ENCODE data around the gene SSC5D.

SSC5D gene

DNA sequence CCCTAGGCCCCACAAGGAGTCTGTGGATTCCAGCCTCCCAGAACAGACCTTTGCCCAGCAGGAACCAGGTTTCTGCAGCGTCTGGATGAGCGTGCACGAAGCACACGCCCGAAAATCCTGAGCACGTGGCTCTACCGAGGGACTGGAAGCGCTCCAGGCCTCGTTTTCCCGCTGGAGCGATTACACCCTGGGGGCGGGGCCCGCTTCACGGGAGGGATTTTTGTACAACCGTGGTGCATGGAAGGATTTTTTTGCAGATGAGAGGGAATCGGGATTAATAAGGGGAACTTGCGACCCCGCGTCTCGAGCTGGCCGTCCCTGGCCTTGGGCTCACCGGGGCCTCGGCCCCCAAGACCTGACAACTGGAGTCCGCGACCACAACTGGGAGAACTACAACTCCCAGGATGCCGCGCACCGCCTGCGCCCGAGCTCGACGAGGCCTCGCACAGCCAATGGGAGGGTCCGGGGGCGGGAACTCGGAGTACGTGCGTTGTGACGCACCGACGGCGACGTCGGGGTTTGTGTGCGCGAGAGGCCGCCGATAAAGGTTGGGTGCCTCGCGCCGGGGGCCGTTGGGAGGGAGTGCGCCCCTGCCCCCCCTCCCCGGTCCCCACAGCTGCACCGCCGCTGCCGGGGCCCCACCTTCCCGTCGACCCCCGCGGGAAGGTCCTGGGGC, 12.0 kb upstream of the SSC5D start, which contains the start of gene ZNF628:
TSS of gene ZNF628 (plus strand) at position 518 of the 676 bp plus-strand sequence. CDS start 3,294 bp downstream, outside the sequence.
- ATAC-seq (peak; percentile 95), DNase-seq (ENCODE audit: low spot score in 2 of 2) (peak; percentile 90 to 96)
- peaks cover 21% of the 10 kb centered on the region for H3K36me3 Mint-ChIP-seq
- no peaks in the 10 kb centered on the region for H3K9me3 Mint-ChIP-seq
- H3K4me3 Mint-ChIP-seq, result peak within 1 kb of the TSS; percentile 85
- H3K27ac Mint-ChIP-seq, result peak within 1 kb of the TSS; percentile 92
- H3K4me1 Mint-ChIP-seq, result peaks cover 33% of the 10 kb centered on the region

DNA sequence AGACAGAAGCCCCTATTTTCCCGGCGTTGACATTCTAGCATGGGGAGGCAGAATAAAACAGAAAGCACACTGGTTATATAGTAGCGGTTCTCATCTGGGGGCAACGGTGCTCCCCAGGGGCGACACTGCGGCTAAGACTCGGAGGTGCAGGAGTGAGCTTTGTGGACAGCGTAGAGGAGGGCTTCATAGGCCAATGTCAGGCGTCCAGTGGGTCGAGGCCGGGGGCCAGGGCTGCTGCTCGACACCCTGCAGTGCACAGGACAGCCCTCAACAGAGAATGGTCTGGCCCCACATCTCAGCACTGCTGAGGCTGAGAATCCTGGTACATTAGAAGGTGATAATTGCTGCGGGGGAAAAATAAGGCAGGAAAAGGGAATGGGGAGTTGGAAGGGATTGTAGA, 10.3 kb upstream of the SSC5D start:
- Mint-ChIP-seq H3K4me3 (peak overlapping the region; percentile 85), H3K27ac (peak overlapping the region; percentile 43), H3K9me3 (no peaks in the 10 kb centered on the region), H3K36me3 (peaks cover 21% of the 10 kb centered on the region), H3K4me1 (peaks cover 33% of the 10 kb centered on the region)
- no peak for ATAC-seq
- DNase-seq (ENCODE audit: low spot score in 2 of 2), result no peak

DNA sequence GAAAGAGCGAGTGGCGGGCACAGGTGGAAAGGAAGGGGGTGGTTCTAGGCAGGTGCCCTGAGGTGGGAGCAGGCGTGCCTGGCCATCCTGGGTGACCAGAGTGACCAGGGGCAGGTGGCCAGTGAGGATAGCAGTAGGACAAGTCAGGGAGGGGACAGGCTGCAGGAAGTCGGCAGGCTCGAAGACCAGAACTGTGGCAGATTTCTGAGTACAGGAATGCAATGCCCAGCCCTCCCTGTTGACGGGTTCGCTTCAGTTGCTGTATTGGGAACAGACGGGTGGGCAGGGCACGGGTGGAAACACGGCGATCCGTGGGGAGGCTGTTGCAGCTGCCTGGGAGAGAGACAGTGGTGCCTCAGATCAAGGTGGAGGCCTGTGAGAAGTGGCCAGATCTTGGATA, 9.9 kb upstream of the SSC5D start:
- Mint-ChIP-seq H3K9me3 (no peaks in the 10 kb centered on the region), H3K4me3 (peak overlapping the region; percentile 85), H3K27ac (peak overlapping the region; percentile 48), H3K36me3 (peaks cover 21% of the 10 kb centered on the region), H3K4me1 (peaks cover 33% of the 10 kb centered on the region)
- no peak for ATAC-seq
- DNase-seq (ENCODE audit: low spot score in 2 of 2), result no peak

DNA sequence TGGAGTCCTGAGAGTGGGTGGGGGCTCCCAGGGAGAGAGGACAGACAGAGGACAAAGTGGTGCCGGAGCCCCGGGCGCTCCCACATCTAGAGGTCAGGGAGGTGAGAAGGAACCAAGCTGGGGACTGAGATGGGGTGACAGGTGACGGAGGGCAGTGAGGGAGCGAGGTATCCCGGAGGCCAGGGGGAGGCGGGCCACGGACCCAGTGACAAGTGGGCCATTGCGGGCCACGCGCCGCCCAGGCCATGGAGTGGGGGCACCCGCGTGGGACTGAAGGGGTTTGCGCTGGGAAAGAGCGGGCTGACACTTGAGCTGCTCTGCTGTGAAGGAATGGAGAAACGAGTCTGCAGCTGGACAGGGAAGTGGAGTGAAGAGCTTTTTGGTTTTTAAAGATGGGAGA, 9.2 kb upstream of the SSC5D start:
- Mint-ChIP-seq H3K36me3 (peaks cover 27% of the 10 kb centered on the region), H3K4me1 (peaks cover 33% of the 10 kb centered on the region), H3K9me3 (no peaks in the 10 kb centered on the region), H3K4me3 (peak overlapping the region; percentile 85), H3K27ac (peak overlapping the region; percentile 48)
- DNase-seq (ENCODE audit: low spot score in 2 of 2), result no peak
- ATAC-seq, result no peak

DNA sequence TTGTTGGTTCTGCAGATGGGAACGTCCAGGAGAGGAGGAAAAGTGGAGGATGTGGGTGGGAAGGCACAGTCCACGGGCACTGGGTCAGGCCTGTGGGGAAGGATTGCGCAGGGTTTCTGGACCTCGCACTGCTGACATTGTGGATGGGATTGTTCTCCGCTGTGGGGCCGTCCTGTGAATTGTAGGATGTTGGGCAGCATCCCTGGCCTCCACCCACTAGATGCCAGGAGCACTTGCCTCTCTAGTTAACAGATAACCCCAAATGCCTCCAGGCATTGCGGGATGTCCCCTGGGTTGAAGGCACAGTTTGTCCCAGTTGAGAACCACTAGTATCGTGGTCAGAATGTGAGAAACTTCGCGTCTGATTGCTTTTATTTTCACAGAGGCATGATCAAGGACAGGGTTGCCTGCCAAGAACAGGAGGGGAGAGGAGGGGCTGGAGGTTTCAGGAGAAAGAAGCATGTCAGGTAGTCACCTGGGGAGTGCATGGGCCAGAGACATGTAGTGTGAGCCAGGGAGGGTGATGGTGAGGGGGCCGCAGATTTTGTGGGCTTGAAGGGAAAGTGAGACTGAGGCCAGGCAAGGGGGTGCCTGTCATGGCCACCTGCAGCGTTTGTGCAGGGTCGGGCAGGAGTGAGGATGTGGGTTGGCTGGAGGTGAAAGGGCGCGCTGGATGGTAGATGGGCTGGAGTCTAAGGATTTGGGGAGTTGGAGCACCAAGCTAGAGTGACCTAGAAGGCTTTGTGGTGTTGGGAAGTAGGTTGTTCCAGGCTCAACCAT, 8.6 kb upstream of the SSC5D start:
- H3K9me3 Mint-ChIP-seq, result no peaks in the 10 kb centered on the region
- H3K4me1 Mint-ChIP-seq, result peaks cover 33% of the 10 kb centered on the region
- peak overlapping the region; percentile 85 for H3K4me3 Mint-ChIP-seq
- ATAC-seq (no peak), DNase-seq (ENCODE audit: low spot score in 2 of 2) (no peak)
- peaks cover 27% of the 10 kb centered on the region for H3K36me3 Mint-ChIP-seq
- H3K27ac Mint-ChIP-seq, result peak overlapping the region; percentile 48

DNA sequence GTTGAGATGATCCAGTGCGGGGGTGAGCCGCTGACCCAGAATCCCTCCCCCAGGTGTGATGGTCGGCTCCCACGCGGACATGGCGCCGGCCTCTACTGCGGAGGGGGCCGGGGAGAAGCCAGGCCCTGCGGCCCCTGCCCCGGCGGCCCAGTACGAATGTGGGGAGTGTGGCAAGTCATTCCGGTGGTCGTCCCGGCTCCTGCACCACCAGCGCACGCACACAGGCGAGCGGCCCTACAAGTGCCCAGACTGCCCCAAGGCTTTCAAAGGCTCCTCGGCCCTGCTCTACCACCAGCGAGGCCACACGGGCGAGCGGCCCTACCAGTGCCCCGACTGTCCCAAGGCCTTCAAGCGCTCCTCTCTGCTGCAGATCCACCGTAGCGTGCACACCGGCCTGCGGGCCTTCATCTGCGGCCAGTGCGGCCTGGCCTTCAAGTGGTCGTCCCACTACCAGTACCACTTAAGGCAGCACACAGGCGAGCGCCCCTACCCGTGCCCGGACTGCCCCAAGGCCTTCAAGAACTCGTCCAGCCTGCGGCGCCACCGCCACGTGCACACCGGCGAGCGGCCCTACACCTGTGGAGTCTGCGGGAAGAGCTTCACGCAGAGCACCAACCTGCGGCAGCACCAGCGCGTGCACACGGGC, 7.0 kb upstream of the SSC5D start:
- Mint-ChIP-seq H3K36me3 (peaks cover 29% of the 10 kb centered on the region), H3K4me3 (no peak overlapping the region), H3K9me3 (no peaks in the 10 kb centered on the region), H3K27ac (no peak overlapping the region), H3K4me1 (peaks cover 44% of the 10 kb centered on the region)
- ATAC-seq (no peak), DNase-seq (ENCODE audit: low spot score in 2 of 2) (no peak)

DNA sequence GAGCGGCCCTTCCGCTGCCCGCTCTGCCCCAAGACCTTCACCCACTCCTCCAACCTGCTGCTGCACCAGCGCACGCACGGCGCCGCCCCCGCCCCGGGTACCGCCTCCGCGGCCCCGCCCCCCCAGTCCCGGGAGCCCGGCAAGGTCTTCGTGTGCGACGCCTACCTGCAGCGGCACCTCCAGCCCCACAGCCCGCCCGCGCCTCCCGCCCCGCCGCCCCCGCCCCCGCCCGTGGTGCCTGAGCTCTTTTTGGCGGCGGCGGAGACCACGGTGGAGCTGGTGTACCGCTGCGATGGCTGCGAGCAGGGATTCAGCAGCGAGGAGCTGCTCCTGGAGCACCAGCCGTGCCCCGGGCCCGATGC, 6.5 kb upstream of the SSC5D start:
- Mint-ChIP-seq H3K9me3 (no peaks in the 10 kb centered on the region), H3K27ac (no peak overlapping the region), H3K4me1 (peaks cover 45% of the 10 kb centered on the region), H3K36me3 (peaks cover 24% of the 10 kb centered on the region), H3K4me3 (no peak overlapping the region)
- DNase-seq (ENCODE audit: low spot score in 2 of 2) (no peak), ATAC-seq (no peak)

DNA sequence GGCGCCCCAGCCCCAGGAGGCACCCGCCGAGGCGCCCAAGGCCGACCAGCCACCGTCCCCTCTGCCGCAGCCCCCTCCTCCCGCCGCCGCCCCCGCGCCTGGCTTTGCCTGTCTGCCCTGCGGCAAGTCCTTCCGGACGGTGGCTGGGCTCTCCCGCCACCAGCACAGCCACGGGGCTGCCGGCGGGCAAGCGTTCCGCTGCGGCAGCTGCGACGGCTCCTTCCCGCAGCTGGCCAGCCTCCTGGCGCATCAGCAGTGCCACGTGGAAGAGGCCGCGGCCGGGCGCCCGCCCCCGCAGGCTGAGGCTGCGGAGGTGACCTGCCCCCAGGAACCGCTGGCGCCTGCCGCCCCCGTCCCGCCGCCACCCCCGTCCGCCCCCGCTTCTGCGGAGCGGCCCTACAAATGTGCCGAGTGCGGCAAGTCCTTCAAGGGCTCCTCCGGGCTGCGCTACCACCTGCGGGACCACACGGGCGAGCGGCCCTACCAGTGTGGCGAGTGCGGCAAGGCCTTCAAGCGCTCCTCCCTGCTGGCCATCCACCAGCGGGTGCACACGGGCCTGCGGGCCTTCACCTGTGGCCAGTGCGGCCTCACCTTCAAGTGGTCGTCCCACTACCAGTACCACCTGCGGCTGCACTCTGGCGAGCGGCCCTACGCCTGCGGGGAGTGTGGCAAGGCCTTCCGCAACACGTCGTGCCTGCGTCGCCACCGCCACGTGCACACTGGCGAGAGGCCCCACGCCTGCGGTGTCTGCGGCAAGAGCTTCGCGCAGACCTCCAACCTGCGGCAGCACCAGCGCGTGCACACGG, 5.9 kb upstream of the SSC5D start:
- Mint-ChIP-seq H3K4me3 (no peak overlapping the region), H3K27ac (no peak overlapping the region), H3K9me3 (no peaks in the 10 kb centered on the region), H3K36me3 (peaks cover 27% of the 10 kb centered on the region), H3K4me1 (peaks cover 46% of the 10 kb centered on the region)
- ATAC-seq, result no peak
- DNase-seq (ENCODE audit: low spot score in 2 of 2), result no peak

DNA sequence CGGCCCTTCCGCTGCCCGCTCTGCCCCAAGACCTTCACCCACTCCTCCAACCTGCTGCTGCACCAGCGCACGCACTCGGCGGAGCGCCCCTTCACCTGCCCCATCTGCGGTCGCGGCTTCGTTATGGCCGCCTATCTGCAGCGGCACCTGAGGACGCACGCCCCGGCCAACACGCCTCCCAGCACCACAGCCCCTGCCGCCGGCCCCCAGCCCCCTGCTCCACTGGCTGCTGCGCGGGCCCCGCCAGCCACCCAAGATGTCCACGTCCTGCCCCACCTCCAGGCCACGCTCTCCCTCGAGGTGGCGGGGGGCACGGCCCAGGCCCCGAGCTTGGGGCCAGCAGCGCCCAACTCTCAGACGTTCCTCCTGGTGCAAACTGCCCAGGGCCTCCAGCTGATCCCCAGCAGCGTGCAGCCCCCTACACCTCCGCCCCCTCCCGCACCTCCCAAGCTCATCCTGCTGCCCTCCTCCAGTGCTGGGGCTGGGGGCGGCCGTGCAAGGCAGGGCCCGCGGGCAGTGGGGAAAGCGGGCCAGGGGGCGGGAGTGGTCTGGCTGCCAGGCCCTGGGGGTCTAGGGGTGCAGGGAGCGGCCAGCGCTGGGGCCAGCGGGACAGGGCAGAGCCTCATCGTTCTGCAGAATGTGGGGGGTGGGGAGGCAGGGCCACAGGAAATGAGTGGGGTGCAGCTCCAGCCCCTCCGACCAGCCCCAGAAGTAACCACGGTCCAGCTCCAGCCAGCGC, 5.1 kb upstream of the SSC5D start:
- H3K4me3 Mint-ChIP-seq, result no peak overlapping the region
- peaks cover 45% of the 10 kb centered on the region for H3K4me1 Mint-ChIP-seq
- H3K36me3 Mint-ChIP-seq, result peaks cover 30% of the 10 kb centered on the region
- DNase-seq (ENCODE audit: low spot score in 2 of 2) (no peak), ATAC-seq (no peak)
- H3K27ac Mint-ChIP-seq, result no peak overlapping the region
- H3K9me3 Mint-ChIP-seq, result no peaks in the 10 kb centered on the region

DNA sequence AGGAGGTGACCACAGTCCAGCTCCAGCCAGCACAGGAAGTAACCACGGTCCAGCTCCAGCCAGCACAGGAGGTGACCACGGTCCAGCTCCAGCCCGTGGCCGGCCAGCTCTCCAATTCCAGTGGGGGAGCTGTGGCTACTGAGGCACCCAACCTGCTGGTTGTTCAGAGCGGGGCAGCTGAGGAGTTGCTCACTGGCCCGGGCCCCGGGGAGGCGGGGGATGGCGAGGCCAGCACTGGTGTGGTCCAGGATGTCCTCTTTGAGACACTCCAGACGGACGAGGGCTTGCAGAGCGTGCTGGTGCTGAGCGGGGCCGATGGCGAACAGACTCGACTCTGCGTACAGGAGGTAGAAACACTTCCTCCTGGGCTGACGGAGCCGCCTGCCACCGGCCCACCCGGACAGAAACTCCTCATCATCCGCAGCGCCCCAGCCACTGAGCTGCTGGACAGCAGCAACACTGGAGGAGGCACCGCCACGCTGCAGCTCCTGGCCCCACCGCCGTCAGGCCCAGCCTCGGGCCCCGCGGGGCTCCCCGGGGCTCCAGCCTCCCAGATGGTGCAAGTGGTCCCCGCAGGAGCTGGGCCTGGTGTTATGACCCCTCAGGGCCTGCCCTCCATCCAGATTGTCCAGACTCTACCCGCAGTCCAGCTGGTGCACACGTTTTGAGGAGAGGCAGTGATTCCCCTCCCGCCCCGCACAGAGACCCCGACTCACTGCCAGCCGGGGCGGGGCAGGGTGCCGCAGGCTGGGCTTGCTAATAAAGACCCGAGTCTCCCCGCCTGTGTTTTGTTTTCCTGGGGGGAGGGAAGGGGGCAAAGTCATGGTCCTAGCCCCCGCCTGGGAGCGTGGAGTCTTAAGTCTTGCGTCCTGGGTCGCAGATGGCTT, 4.3 kb upstream of the SSC5D start:
- Mint-ChIP-seq H3K27ac (peak overlapping the region; percentile 87), H3K9me3 (no peaks in the 10 kb centered on the region), H3K36me3 (peaks cover 22% of the 10 kb centered on the region), H3K4me3 (peak overlapping the region; percentile 68), H3K4me1 (peaks cover 37% of the 10 kb centered on the region)
- DNase-seq (ENCODE audit: low spot score in 2 of 2) (no peak), ATAC-seq (no peak)

DNA sequence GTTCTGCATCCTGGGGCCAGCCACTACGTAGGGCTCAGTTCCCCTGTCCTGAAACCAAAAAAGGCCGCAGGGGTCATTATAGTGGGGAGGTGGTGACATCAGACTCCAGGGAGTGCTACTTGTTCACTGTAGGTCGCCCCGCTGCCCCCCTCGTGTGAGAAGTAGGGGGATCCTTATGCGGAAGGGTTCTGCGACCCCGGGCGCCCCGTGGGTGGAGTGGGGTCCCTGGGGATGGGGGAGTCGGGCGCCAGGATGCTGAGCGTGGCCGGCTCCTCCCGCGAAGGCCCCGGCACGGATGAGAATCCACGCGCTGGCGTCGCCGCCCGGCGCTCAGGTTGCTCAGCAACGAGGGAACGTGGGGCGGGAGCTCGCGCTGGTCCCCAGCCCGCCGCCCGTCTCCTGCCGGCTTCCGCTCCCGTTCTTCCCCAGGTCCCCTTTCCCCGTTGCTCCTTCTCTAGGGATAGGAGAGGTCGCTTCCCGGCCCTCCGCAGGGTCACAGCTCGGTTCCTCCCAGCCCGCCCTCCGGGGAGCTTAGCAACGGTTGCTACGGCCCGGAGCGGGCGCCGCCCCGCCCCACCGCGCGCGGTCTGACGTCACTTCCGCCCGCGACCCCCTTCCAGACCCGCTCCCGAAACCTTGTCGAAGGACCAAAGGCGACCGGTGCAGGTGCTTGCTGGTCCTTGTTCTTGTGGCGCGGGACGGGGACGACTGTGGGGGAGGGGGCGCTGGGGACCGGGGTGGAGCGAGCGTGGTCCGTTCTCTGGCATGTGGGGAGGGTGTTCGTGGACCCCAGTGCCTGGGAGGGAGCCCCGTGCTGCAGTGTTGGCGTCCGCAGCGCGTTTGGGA, 3.4 kb upstream of the SSC5D start, which contains the start of gene NAT14:
TSS of gene NAT14 (plus strand) at position 596 of the 846 bp plus-strand sequence. CDS start 521 bp downstream, outside the sequence.
- ATAC-seq (peak; percentile 75), DNase-seq (ENCODE audit: low spot score in 2 of 2) (peak; percentile 65 to 88)
- Mint-ChIP-seq H3K27ac (peak within 1 kb of the TSS; percentile 87), H3K4me3 (peak within 1 kb of the TSS; percentile 68), H3K36me3 (peaks cover 20% of the 10 kb centered on the region), H3K9me3 (no peaks in the 10 kb centered on the region), H3K4me1 (peaks cover 28% of the 10 kb centered on the region)

DNA sequence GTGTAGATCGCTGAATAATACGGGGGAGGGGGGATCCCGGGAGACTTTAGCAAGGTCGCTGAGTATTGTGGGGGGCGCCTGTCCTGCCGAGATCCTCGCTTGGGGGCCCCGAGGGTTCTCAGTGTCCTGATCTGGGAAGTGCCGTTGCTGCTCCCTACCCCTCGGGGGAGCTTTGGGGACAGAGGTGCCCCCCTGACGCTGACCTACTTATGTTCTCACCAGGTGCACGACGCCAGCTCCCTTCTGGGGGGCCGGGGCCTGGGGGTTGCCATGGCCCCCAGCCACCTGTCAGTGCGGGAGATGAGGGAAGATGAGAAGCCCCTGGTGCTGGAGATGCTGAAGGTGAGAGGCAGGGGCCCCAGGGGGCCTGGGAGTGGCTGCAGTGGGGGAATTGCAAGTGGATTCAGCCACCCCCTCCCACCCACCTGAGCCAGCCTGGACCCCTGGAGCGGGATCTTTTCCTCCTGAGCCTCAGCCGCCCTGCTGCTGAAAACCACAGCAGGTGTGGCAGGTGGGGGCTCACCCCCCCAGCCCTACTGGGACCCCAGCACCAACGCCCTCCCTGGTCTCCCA, 2.7 kb upstream of the SSC5D start:
- H3K4me1 Mint-ChIP-seq, result peaks cover 24% of the 10 kb centered on the region
- ATAC-seq, result no peak
- peak overlapping the region; percentile 68 for H3K4me3 Mint-ChIP-seq
- H3K36me3 Mint-ChIP-seq, result peaks cover 20% of the 10 kb centered on the region
- H3K9me3 Mint-ChIP-seq, result no peaks in the 10 kb centered on the region
- DNase-seq (ENCODE audit: low spot score in 2 of 2), result no peak
- H3K27ac Mint-ChIP-seq, result peak overlapping the region; percentile 87
